ENCODE measurements around the gene CYB5A.

Gene CYB5A

GRCh38 chr18:74215863-74216262, 75.9 kb downstream of the CYB5A start:
- CTCF ChIA-PET = no interaction called here
- no peaks in the 10 kb centered on the region for H3K9me3 ChIP-seq (ENCODE audit: control insufficient read depth, insufficient read depth, low read depth, low read length)
- no peak for TF ChIP-seq ZNF394 (tag by site-specific recombination; IDR thresholded peaks at IDR 0.05; ENCODE audit: borderline replicate concordance)
- TF ChIP-seq SCRT1 (tag by site-specific recombination; IDR thresholded peaks at IDR 0.05; ENCODE audit: borderline replicate concordance) = peak; percentile 56; the same call in 1 of the 2 replicates
- no peak for TF ChIP-seq ZNF580 (tag by site-specific recombination; IDR thresholded peaks at IDR 0.05)
- TF ChIP-seq, protein P1, sequence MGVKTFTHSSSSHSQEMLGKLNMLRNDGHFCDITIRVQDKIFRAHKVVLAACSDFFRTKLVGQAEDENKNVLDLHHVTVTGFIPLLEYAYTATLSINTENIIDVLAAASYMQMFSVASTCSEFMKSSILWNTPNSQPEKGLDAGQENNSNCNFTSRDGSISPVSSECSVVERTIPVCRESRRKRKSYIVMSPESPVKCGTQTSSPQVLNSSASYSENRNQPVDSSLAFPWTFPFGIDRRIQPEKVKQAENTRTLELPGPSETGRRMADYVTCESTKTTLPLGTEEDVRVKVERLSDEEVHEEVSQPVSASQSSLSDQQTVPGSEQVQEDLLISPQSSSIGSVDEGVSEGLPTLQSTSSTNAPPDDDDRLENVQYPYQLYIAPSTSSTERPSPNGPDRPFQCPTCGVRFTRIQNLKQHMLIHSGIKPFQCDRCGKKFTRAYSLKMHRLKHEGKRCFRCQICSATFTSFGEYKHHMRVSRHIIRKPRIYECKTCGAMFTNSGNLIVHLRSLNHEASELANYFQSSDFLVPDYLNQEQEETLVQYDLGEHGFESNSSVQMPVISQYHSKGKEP (tag by site-specific recombination; IDR thresholded peaks at IDR 0.05) = no peak
- peak; percentile 57; the same call in 1 of the 2 replicates for TF ChIP-seq SCRT2 (tag by site-specific recombination; IDR thresholded peaks at IDR 0.05)
- no peak for TF ChIP-seq ZNF600 (tag by site-specific recombination; IDR thresholded peaks at IDR 0.05)
- no peak for TF ChIP-seq ZNF404 (tag by site-specific recombination; IDR thresholded peaks at IDR 0.05)
- TF ChIP-seq, protein P2, sequence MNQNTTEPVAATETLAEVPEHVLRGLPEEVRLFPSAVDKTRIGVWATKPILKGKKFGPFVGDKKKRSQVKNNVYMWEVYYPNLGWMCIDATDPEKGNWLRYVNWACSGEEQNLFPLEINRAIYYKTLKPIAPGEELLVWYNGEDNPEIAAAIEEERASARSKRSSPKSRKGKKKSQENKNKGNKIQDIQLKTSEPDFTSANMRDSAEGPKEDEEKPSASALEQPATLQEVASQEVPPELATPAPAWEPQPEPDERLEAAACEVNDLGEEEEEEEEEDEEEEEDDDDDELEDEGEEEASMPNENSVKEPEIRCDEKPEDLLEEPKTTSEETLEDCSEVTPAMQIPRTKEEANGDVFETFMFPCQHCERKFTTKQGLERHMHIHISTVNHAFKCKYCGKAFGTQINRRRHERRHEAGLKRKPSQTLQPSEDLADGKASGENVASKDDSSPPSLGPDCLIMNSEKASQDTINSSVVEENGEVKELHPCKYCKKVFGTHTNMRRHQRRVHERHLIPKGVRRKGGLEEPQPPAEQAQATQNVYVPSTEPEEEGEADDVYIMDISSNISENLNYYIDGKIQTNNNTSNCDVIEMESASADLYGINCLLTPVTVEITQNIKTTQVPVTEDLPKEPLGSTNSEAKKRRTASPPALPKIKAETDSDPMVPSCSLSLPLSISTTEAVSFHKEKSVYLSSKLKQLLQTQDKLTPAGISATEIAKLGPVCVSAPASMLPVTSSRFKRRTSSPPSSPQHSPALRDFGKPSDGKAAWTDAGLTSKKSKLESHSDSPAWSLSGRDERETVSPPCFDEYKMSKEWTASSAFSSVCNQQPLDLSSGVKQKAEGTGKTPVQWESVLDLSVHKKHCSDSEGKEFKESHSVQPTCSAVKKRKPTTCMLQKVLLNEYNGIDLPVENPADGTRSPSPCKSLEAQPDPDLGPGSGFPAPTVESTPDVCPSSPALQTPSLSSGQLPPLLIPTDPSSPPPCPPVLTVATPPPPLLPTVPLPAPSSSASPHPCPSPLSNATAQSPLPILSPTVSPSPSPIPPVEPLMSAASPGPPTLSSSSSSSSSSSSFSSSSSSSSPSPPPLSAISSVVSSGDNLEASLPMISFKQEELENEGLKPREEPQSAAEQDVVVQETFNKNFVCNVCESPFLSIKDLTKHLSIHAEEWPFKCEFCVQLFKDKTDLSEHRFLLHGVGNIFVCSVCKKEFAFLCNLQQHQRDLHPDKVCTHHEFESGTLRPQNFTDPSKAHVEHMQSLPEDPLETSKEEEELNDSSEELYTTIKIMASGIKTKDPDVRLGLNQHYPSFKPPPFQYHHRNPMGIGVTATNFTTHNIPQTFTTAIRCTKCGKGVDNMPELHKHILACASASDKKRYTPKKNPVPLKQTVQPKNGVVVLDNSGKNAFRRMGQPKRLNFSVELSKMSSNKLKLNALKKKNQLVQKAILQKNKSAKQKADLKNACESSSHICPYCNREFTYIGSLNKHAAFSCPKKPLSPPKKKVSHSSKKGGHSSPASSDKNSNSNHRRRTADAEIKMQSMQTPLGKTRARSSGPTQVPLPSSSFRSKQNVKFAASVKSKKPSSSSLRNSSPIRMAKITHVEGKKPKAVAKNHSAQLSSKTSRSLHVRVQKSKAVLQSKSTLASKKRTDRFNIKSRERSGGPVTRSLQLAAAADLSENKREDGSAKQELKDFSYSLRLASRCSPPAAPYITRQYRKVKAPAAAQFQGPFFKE (tag by site-specific recombination; IDR thresholded peaks at IDR 0.05; ENCODE audit: borderline replicate concordance) = no peak
- no peak for TF ChIP-seq ZNF121 (tag by site-specific recombination; IDR thresholded peaks at IDR 0.05)
- TF ChIP-seq ZFP41 (tag by site-specific recombination; IDR thresholded peaks at IDR 0.05; ENCODE audit: borderline replicate concordance) = no peak
- no peak for TF ChIP-seq GFI1B (tag by site-specific recombination; IDR thresholded peaks at IDR 0.05)
- no peak for TF ChIP-seq ZNF610 (tag by site-specific recombination; IDR thresholded peaks at IDR 0.05; ENCODE audit: borderline replicate concordance)
- TF ChIP-seq CTCF (tag by site-specific recombination; IDR thresholded peaks at IDR 0.05) = no peak
- no peak for TF ChIP-seq TRIM28 (IDR thresholded peaks at IDR 0.05; ENCODE audit: borderline replicate concordance, low read length)
- no peaks in the 10 kb centered on the region for H3K36me3 ChIP-seq (ENCODE audit: control insufficient read depth in 2 of 2, insufficient read depth in 1 of 2, low read length in 2 of 2)
- H3K27ac ChIP-seq (ENCODE audit: extremely low read depth, low read depth, low read length) = no peak overlapping the region
- POLR2A ChIA-PET = no interaction called here
- no peaks in the 10 kb centered on the region for H3K4me1 ChIP-seq (ENCODE audit: control insufficient read depth, insufficient read depth, low read length)
- H3K4me3 ChIP-seq (ENCODE audit: low read depth, low read length) = no peak overlapping the region

- H3K27ac ChIP-seq (ENCODE audit: extremely low read depth, low read depth, low read length) = no peak overlapping the region
- H3K36me3 ChIP-seq (ENCODE audit: control insufficient read depth in 2 of 2, insufficient read depth in 1 of 2, low read length in 2 of 2) = no peaks in the 10 kb centered on the region
- ChIA-PET CTCF (interaction anchor here (0.5 to 1.5 kb wide), 4 partner anchors 17 to 262 kb away, joined by 3 to 4 read pairs (median 4); no protein-coding TSS in a partner anchor), POLR2A (no interaction called here)
- no peaks in the 10 kb centered on the region for H3K4me1 ChIP-seq (ENCODE audit: control insufficient read depth, insufficient read depth, low read length)
- no peak overlapping the region for H3K4me3 ChIP-seq (ENCODE audit: low read depth, low read length)
- no peaks in the 10 kb centered on the region for H3K9me3 ChIP-seq (ENCODE audit: control insufficient read depth, insufficient read depth, low read depth, low read length)
- TF ChIP-seq ZNF548 (tag by site-specific recombination; IDR thresholded peaks at IDR 0.05) (no peak), GLIS2 (tag by site-specific recombination; IDR thresholded peaks at IDR 0.05) (no peak), ZNF664 (tag by site-specific recombination; IDR thresholded peaks at IDR 0.05) (no peak), ZNF169 (tag by site-specific recombination; IDR thresholded peaks at IDR 0.05) (no peak), ZBTB7A (tag by site-specific recombination; IDR thresholded peaks at IDR 0.05; ENCODE audit: low read depth) (no peak), ZNF514 (tag by site-specific recombination; IDR thresholded peaks at IDR 0.05) (no peak), ZNF792 (tag by site-specific recombination; IDR thresholded peaks at IDR 0.05) (no peak), PRDM6 (tag by site-specific recombination; IDR thresholded peaks at IDR 0.05) (no peak), GLI4 (tag by site-specific recombination; IDR thresholded peaks at IDR 0.05) (no peak), ZNF585B (tag by site-specific recombination; IDR thresholded peaks at IDR 0.05) (no peak)
These were observed 78.3 kb downstream of the CYB5A start for GRCh38 chr18:74213429-74213828.

Data from HEK293 (cell line).